DMS79 treated with DMSO at 0.1 percent for 48 hours (cell line): ENCODE results near the gene FASTKD3.

Source experiments
- DNase-seq: peaks from one replicate; lab custom pipeline; 2025; lab: John Stamatoyannopoulos, UW

FASTKD3 gene

DNA sequence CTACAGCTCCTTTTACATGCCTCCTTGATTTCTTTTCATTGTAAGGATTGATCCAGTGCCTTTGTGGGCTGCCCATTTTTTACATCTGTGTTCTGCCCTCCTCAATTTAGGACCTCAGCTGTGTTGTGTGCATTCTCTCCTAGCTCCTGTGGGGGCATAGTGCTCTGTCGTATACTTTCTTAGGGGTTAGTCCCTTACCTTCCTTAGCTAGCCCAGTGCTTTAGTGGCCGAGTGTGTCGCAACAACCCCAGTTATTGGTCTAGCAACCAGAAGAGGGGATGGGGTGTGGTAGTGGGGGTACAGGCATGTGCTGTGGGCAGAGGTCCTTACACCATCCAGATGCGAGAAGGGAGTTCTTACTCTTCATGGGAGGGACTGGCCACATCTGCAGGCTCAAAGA, 12.3 kb upstream of the FASTKD3 start:
- no peak for DNase-seq

DNA sequence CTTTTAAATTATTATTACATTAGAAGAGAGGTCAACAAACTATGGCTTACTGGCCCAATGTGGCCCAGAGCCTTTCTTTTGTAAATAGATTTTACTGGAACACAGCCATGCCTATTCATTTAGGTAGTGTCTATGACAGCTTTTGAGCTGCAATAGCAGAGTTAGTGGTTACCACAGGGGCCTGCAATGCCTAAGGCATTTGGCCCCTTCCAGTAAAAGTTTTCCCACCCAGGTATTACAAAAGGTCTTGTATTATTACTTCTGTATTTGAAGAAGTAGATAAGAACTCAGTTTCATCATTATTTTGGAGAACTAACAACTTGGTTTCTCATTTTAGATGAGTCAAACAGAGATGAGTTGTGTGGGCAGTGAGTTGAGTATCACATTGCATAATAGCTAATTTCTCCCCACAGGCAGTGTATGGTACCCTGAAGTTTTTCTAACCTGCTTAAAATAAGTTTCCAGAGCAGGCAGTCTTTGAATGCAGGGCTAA, 9.6 kb upstream of the FASTKD3 start:
- DNase-seq = no peak

DNA sequence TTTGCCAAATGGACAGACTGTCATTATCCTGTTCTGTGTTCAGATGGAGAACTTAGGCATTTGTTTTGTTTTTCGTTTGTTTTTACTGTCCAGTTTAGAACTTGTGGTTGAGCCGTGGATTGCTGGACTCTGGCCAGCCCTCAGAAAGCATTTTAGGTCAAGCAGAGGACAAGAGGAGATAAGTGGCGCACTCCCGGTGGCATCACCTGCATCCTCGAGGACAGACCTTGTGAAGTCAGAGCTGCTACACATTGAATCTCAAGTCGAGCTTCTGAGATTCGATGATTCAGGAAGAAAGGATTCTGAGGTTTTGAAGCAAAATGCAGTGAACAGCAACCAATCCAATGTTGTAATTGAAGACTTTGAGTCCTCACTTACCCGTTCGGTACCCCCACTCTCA, 9.0 kb upstream of the FASTKD3 start:
- DNase-seq = peak; percentile 48

DNA sequence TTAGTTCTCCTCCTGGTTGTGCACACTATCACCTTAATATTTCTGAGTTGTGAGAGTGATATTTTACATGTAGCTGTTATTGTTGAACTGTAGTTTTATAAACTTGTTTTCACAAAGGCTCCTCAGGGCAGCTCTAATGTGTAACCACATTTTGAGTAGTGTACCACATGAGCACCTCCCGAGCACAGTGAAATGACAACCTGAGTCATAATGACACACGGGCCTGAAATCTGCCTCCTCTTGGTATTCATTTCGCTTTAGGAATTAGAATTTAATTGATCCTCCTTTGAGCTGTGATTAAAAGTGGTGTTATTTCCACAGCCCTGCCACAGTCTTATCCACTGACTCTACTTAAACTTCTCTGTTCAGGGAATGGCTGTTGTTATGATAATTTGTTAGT, 8.0 kb upstream of the FASTKD3 start:
- DNase-seq = no peak

DNA sequence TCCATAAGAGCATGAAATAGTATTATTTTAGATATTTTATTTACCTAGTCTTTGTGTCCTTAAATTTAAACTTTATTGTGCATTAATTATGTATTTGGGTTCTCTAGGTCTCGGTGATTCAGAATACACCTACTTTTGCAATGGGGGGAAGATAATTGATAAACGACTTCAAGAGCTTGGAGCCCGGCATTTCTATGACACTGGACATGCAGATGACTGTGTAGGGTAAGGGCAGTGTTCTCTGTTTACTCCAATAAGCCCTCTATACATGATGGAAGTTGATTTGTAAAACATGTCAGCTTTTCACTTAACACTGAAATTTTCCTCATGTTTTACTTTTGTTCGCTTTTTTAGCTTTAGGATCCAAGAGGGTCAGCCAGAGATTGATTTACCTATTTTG, 6.3 kb upstream of the FASTKD3 start:
- no peak for DNase-seq

DNA sequence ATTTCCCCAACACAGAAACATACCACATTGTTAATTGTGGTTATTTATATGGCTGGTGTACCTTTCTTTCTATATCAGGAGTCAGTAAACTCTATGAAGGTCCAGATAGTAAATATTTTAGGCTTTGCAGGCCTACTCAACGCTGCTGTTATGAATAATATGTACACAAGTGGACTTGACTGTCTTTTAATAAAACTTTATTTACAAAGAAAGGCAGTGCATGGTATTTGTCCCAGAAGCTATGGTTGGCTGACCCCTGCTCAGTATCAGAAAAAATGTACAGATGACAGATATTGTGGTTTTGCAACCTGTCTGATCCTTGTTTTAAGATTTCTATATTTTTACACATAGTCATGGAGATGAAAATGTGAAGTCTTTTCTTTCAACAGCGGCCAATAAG, 5.8 kb upstream of the FASTKD3 start:
- DNase-seq = no peak

DNA sequence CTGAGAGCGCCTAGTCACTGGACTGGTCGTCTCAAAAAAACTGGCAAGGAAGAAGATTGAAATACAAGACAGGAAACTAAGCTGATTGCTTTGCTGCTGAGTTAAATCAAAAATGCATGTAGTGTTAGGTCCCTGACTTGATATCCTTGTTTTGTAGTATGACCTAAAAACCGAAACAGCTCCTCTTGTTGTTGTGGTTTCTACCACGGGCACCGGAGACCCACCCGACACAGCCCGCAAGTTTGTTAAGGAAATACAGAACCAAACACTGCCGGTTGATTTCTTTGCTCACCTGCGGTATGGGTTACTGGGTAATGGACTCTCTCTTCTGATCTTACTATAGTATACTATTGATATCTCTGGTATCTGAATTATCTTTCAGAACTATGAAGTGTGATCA, 4.4 kb upstream of the FASTKD3 start:
- no peak for DNase-seq

DNA sequence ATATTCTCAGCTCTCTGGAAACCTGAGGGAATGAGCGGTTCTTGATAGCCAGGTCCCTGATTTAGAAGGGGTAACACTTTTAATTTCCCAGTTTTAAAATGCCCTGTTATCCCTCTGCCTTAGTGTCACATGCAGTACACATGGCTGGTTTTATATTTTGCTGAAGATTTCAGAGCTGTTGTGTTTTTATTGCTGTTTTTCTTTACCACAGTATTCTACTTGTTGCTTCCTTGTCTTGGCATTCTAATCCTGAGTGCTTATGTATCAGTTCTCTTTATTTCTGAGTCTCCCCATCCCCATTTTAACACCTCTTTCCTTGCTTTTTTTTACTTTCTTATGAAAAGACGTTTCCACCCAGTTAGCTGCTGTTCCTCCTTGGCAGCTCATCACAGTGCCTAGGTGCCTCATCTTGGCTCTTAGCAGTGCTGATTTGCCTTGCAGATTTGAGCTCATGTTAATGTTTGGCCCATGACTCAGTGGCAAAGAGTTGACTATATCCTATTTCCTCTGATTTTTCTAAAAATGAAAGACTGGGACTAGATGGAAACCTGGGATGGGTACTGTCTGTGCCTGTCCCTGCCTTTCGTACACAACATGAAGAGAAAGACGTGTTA, 3.8 kb upstream of the FASTKD3 start:
- DNase-seq = no peak

DNA sequence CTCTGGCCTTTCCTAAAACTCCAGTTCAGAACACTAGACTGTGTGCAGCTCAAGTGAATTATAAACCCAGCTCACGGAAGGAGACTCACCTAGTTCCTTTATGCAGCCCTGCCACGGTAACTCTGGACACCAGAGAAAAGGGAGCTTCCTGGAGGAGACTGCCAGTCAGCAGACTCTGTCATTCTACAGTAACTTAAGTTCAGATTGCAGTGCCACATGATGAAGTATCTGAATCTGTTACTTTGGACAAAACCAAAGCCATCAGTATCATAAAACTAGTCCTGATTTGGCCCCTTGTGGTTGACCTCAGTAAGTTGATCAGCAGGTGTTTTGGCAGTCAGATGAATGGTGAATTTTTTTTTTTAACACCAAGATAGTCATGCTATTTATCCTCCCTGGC, 2.8 kb upstream of the FASTKD3 start:
- no peak for DNase-seq

DNA sequence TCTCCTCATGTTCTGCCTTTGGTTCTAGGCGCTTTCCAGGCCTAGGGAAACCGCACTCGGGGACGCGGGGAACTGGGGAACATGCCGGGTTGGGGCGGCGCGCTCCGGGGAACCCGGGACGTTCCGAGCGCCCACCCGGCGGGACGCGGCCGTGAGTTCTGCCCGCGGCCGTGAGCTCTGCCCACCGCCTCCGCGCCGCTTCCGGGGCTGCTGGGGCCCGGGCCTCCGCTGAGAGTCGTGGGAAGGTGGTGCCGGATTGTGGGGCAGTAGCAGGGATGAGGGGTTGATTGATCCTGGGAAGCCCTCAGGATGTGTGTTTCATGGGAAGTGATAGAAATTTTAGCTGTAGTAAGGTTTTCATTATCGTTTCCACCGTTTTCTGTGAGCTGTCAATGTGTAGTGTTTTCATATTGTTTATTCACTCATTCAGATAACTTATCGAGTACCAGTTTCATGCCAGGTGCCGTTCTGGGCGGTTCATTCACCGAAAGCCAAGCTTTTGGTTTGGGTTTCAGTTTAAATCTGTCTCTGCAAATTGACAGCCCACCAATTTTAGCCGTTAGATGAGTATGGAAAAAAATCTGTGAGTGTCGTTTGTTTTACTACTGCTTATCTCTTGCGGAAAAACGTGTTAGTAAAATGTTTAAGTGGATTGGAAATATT, 774 bp upstream of the FASTKD3 start:
- DNase-seq = no peak

DNA sequence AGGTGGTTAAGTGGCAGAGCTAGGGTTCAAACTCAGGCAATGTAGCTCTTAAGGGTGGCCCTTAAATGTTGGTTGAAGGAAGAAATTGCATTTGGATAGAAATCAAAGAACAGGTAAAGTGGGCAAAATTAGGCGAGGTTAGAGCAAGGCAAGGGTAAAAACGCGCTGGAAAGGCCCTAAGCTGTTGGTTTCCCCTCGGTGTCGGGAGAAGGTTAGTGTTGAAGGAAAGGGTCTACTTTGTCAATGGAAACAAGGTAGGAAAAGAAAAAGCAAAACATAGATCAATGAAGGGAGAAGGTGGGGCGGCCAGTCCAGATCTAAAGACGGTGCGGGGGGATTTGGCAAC, 431 bp downstream of the FASTKD3 start:
- DNase-seq = no peak

DNA sequence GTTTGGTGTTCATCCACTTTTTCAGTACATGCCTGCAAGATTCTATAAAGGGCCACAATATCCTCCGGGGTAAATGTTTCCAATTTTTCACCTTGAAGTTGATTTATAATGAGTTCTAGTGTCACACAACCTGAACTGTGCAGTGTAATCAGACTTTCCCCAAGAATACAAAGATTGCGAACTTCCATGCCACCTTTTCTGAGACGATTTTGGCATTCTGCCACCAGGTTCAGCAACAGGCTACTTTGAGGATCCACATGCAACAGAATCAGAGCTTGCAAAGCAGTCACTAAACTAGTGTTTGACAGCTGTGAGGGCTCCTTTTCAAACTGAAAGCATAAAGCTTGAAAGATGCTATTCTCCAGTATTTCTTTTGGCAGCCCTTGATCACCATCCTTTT, 1.6 kb downstream of the FASTKD3 start:
- DNase-seq = no peak

DNA sequence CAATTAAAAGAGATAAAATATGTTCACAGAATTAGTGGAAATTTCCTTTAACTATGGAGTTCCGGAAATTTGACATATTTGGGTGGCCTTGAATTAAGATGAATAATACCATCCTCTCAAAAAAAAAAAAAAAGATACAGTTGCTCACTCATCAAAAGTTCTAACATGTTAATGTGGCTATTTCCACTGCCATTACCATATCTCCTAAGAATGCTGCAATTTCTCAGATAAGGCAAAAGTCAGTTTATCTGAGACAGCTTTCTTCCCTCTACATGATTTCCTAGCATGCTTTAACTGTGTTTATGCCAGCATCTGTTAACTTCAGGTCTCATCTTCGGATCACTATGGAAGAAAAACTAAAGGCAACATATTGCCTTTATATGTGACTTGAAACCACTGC, 2.6 kb downstream of the FASTKD3 start:
- no peak for DNase-seq

DNA sequence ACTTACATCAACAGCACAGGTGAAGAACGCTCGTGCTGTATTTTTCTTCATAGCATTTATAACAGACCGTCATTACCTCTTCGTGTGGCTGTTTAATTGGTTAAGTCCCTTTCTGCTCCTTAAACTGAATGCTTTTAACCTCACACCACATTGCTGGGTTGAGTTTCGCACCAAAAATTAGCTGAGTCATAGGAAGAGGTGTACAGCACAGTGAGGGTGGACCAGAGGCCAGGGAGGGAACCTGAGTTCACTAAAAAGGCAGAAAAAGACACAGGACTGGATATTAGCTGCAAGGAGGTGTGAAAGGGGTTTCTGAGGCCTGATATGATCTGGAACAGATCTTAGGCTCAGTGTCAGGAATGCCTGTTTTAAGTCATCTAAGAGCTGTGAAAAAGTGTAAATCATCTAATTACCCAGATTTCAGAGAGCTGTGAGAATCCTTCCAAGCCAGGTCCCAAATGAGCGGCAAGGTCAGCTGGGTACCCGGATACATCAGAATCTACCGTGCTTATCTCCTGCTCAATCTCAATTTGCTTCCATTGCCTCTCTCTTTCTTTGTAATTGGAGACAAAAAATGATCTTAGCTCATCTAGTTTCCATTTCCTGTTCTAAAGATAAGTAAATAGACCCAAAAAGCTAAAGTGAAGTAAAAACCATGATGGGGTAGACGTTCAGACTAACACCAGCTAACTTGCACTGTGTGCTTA, 10.8 kb downstream of the FASTKD3 start:
- no peak for DNase-seq

DNA sequence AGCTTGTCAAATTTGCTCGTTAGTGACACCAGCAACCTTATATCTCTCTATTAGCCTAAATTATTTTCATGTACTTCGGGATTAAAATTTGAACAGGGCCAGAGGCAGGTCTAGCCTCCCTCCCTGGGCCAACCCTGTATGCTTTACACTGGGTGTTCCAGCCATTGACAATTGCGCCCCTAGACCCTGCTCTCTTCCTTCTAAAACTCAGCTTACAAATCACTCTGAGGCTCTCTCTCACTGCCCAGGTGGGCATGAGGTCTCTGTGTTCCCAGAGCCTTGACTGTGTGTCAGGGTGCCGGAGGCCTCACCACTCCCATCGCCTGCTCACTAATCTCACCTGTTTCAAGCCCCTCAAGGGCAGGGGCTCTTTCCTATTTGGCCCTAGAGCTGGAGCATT, 11.5 kb downstream of the FASTKD3 start:
- no peak for DNase-seq

DNA sequence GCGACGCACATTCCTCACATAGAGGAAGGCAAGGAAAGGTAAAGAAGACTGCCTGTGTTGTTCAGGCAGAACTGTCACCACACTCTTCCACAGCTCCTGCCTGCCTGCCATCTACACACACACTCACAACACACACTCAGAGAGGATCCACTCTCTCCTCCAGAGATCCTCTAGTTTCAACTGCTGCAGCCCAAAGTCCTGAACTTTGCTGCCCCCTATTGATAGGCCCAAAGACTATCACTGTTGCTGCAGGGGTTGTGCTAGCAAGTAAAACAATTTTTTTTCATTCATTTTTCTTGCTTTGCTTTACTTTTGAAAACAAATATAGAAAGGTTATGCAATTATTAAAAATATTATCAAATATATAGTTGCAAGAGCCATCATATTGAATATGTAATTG, 12.0 kb downstream of the FASTKD3 start:
- peak; percentile 55 for DNase-seq

DNA sequence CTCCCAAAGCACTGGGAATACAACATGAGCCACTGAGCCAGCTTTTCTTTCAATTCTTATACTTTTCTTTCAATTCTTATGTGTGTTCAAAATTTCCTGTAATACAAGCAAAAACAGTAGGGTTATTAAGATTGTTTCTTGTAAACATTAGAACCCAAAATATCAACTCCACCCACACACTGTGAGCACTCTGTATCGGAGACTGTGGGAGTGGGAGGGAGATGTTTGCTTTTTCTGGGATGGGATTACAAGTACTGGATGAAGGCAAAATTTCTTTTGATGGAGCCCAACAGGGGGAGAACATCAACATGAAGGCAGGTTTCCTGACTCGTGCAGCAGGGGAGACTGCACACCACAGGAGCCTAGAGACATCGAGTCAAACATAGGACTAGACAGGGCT, 13.2 kb downstream of the FASTKD3 start:
- DNase-seq = no peak

DNA sequence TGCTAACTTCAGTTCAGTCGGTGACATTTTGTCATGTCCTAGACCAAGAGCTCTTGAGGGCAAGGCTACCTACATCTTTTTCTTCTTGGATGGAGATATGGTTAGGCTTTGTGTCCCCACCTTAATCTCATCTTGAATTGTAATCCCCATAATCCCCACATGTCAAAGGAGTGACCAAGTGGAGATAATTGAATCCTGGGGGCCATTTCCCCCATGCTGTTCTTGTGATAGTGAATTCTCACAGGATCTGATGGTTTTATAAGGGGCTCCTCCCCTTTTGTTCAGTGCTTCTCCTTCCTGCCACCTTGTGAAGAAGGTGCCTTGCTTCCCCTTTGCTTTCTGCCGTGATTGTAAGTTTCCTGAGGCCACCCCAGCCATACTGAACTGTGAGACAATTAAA, 15.8 kb downstream of the FASTKD3 start:
- no peak for DNase-seq

DNA sequence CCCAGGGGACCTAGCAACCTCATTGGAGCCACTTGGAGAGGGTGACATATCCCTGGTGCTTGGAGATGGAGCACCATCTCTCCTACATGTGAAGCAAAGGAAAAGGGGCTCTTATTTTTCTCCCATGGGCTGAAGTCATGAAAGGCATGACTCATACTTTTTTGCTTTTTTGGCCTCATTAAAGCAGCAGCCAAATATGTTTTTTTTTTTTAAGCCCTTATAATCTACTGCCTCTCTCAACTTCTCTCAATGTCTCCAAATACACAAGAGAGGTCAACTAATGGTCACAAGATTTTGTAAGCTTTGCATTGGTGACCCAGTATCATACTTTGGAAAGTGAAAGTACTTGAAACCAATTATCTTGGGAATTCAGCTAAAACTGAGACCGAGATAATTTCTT, 16.3 kb downstream of the FASTKD3 start:
- no peak for DNase-seq

DNA sequence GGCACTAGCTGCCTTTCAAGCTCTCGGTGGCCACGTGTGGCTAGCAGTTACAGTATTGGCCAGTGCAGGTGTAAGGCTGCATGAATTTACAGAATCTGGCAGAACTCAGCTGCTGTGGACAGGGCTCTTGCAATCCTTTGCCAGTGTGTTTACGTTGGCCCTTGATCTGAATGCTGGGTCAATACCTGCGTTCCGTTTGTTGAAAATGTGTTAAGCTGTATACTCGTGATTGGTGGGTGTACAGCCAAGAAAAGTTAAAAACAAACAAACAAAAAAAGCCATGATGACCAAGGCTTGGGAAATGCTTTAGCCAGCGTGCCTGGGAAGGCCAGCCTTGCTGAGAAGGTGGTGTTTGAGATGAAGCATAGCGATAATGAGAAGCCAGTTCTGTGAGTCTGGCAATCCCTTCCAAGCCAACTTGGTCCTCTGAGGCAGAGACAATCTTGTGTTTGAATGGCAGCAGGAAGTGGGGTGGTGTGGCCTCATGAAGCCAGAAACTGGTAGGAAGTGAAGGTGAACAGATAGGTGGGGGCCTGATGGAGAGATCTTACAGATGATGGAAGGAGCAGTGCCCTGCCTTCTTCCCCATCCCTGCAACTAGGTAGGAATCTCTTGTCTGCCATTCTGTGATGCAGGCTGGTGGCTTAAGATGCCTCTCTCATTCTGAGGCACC, 17.1 kb downstream of the FASTKD3 start:
- no peak for DNase-seq

DNA sequence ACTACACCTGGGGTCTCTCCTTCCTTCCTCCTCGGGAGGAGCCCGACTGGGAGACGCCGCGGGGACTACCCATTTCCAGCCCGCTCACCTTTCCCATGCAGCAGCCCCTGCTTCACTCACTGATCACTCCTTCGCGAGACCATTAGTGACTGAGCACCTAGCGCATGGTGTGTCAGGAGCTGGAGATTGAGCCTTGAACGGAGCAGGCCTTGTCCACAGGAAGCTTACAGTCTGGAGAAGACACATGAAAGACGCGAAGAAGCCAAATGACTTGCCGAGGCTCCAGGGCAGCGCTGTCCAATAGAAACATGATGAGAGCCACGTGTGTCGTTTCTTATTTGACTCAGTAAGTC, 17.6 kb downstream of the FASTKD3 start:
- no peak for DNase-seq

DNA sequence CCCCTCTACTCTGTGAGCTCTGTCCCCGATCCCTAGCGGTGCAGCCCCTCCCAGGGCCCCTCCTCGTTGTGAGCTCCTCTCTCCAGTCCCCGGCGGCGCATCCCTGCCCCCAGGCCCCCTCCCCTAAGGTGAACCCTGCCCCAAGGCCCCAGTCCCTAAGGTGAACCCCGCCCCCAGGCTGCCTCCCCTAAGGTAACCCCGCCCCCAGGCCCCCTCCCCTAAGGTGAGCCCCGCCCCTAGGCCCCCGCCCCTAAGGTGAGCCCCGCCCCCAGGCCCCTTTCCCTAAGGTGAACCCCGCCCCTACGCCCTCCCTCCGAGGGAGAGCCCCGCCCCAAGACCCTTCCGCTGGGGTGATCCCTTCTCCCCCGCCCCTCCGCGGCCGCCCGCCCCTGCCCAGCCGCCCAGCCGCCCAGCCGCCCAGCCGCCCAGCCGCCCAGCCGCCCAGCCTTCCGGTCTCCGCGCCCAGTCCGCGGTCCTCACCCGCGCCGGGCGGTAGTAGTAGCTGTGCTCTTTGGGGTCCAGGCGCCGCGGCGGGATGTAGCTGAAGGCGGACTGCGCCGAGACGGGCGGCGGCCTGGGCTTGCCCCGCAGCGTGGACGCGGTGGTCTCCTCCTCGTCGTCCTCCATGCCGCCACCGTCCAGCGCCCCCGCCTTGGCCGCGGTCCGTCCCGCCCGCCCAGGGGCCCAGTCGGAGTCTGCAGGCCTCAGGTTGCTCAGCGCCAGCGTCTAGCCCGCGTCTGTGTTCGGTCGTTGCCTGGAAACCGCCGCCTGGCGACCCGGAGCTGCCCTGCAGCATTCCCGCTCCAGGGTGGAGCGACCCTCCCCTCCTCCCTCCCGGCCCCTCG, 18.2 kb downstream of the FASTKD3 start, which contains the start of gene CFAP90:
Gene CFAP90 (minus strand): TSS at position 739 of the 845 bp plus-strand sequence. CDS start 112 bp downstream, at position 627.
- peak; percentile 40 for DNase-seq
